H1 (cell line): Measurements from ENCODE around the gene KLHL30. TPM values are rescaled to one million over a fixed set of nuclear protein-coding genes. Genes with fewer than 3 reads are reported as not detected.

Experiments
- CTCF ChIA-PET: fragments of 300-600 bp; sonication (Branson Sonifier 250); formaldehyde crosslinking; loops from one replicate; lab custom pipeline; 2021; ENCODE audit not compliant: partially characterized antibody; lab: Charles Lee
- POLR2A ChIA-PET: fragments of 300-600 bp; sonication (Branson Sonifier 250); formaldehyde crosslinking; loops from one replicate; lab custom pipeline; 2021; ENCODE audit warnings: inconsistent platforms; ENCODE audit not compliant: partially characterized antibody; lab: Charles Lee
- DNase-seq, 2 experiments: peaks; one replicate each; pipeline versions ENCODE4 v3.0.0 to v3.0.0-alpha.2; 2010 to 2022; ENCODE audit warnings: low spot score in 2 of 2, low read depth in 1 of 2, mixed read lengths in 1 of 2
- FAIRE-seq: peaks from 2 replicates; lab custom pipeline; 2011; peaks lifted over from hg19 to GRCh38; lab: Jason Lieb, UNC
- H2AFZ ChIP-seq: 2 replicates; pipeline ENCODE4 v1.8.1; 2012; ENCODE audit warnings: low read length, inconsistent platforms
- H2AK5ac ChIP-seq: 2 replicates; pipeline ENCODE4 v1.6.1; 2013; ENCODE audit warnings: low read depth, low read length
- H2BK120ac ChIP-seq: replicated peaks from 2 replicates; pipeline ENCODE3; 2013; ENCODE audit warnings: low read depth, low read length, inconsistent platforms
- H2BK12ac ChIP-seq: 2 replicates; pipeline ENCODE4 v1.6.1; 2013; ENCODE audit warnings: low read depth, low read length
- H2BK15ac ChIP-seq: 2 replicates; pipeline ENCODE4 v1.6.1; 2013; ENCODE audit warnings: low read length
- H2BK20ac ChIP-seq: 2 replicates; pipeline ENCODE4 v1.6.1; 2013; ENCODE audit warnings: low read length
- H2BK5ac ChIP-seq: 2 replicates; pipeline ENCODE4 v1.6.1; 2013; ENCODE audit warnings: low read depth, low read length
- H3K14ac ChIP-seq: 2 replicates; pipeline ENCODE4 v1.6.1; 2013; ENCODE audit warnings: inconsistent platforms; ENCODE audit not compliant: insufficient read length
- H3K18ac ChIP-seq: 2 replicates; pipeline ENCODE4 v1.6.1; 2013; ENCODE audit warnings: low read length; ENCODE audit errors: extremely low read depth
- H3K23ac ChIP-seq: 2 replicates; pipeline ENCODE4 v1.6.1; 2013; ENCODE audit warnings: inconsistent platforms; ENCODE audit not compliant: insufficient read length
- H3K23me2 ChIP-seq: 2 replicates; pipeline ENCODE4 v1.6.1; 2013; ENCODE audit warnings: low read depth, low read length
- H3K27ac ChIP-seq: 2 replicates; pipeline ENCODE4 v1.6.1; 2011; ENCODE audit warnings: low read depth, low read length, inconsistent platforms
- H3K27me3 ChIP-seq, 4 experiments: replicated peaks in 1 of 4; 1 replicate in 1 of 4; 2 replicates in 3 of 4; pipeline versions ENCODE4 v1.6.1 to v1.8.1; 2011 to 2013; ENCODE audit warnings: low read length in 3 of 4, mild to moderate bottlenecking in 3 of 4, inconsistent platforms in 2 of 4, mixed read lengths in 2 of 4, moderate library complexity in 1 of 4; ENCODE audit not compliant: control insufficient read depth in 3 of 4, insufficient read depth in 3 of 4; ENCODE audit errors: extremely low read depth in 1 of 4
- H3K36me3 ChIP-seq, 4 experiments: 2 replicates each; pipeline versions ENCODE4 v1.6.1 to v1.8.1; 2011 to 2013; ENCODE audit warnings: mild to moderate bottlenecking in 4 of 4, low read length in 3 of 4, moderate library complexity in 2 of 4, control low read depth in 1 of 4, inconsistent platforms in 1 of 4; ENCODE audit not compliant: insufficient read depth in 4 of 4, control insufficient read depth in 2 of 4
- H3K4ac ChIP-seq: replicated peaks from 2 replicates; pipeline ENCODE3; 2013; ENCODE audit warnings: low read length, low read depth, mixed read lengths, inconsistent platforms; ENCODE audit not compliant: insufficient read length
- H3K4me1 ChIP-seq, 4 experiments: replicated peaks in 1 of 4; 1 replicate in 1 of 4; 2 replicates in 3 of 4; pipeline versions ENCODE4 v1.6.1 to v1.8.1; 2011 to 2013; ENCODE audit warnings: low read length in 3 of 4, inconsistent platforms in 2 of 4, mixed read lengths in 1 of 4; ENCODE audit not compliant: insufficient read depth in 4 of 4, control insufficient read depth in 3 of 4
- H3K4me2 ChIP-seq, 2 experiments: 2 replicates each; pipeline versions ENCODE4 v1.6.1 to v1.8.1; 2011 to 2013; ENCODE audit warnings: low read depth in 2 of 2, low read length in 2 of 2, control low read depth in 1 of 2, inconsistent platforms in 1 of 2, mild to moderate bottlenecking in 1 of 2; ENCODE audit not compliant: insufficient read depth in 1 of 2
- H3K4me3 ChIP-seq, 4 experiments: fragments of 200-600, 300-600 bp in 1 of 4; sonication (generic), shearing (Covaris generic), sonication (Bioruptor Twin) in 1 of 4; 2 replicates each; pipeline versions ENCODE4 v1.5.1 to v1.8.1; 2011 to 2016; ENCODE audit warnings: low read length in 4 of 4, low read depth in 3 of 4, control low read depth in 2 of 4, inconsistent platforms in 2 of 4, mild to moderate bottlenecking in 2 of 4, mixed read lengths in 1 of 4, moderate library complexity in 1 of 4; ENCODE audit not compliant: insufficient read depth in 2 of 4; ENCODE audit errors: extremely low read depth in 1 of 4
- H3K56ac ChIP-seq: replicated peaks from 2 replicates; pipeline ENCODE3; 2013; ENCODE audit warnings: low read depth, mild to moderate bottlenecking, mixed read lengths, low read length, inconsistent platforms; ENCODE audit not compliant: insufficient read length
- H3K79me1 ChIP-seq: 2 replicates; pipeline ENCODE4 v1.6.1; 2013; ENCODE audit warnings: low read depth, low read length, control low read depth
- H3K79me2 ChIP-seq, 2 experiments: 2 replicates each; pipeline versions ENCODE4 v1.6.1 to v1.8.1; 2012 to 2013; ENCODE audit warnings: low read length in 2 of 2, mild to moderate bottlenecking in 2 of 2, inconsistent platforms in 1 of 2; ENCODE audit not compliant: insufficient read depth in 2 of 2, control insufficient read depth in 1 of 2
- H3K9ac ChIP-seq, 4 experiments: replicated peaks in 1 of 4; 1 replicate in 1 of 4; 2 replicates in 3 of 4; pipeline versions ENCODE4 v1.6.1 to v1.8.1; 2011 to 2013; ENCODE audit warnings: low read depth in 3 of 4, low read length in 3 of 4, control low read depth in 2 of 4, mild to moderate bottlenecking in 2 of 4, moderate library complexity in 2 of 4, inconsistent platforms in 1 of 4; ENCODE audit errors: extremely low read depth in 1 of 4
- H3K9me3 ChIP-seq, 2 experiments: 2 replicates each; pipeline versions ENCODE4 v1.6.1 to v1.8.1; 2012 to 2013; ENCODE audit warnings: mild to moderate bottlenecking in 2 of 2, moderate library complexity in 2 of 2, control low read depth in 1 of 2, inconsistent platforms in 1 of 2, low read depth in 1 of 2, low read length in 1 of 2, mixed read lengths in 1 of 2; ENCODE audit not compliant: insufficient read depth in 2 of 2
- H4K20me1 ChIP-seq, 2 experiments: replicated peaks in 1 of 2; 2 replicates each; pipeline versions ENCODE3 to v1.8.1; 2011 to 2013; ENCODE audit warnings: inconsistent platforms in 2 of 2, low read length in 2 of 2, mild to moderate bottlenecking in 1 of 2; ENCODE audit not compliant: insufficient read depth in 2 of 2, control insufficient read depth in 1 of 2
- H4K5ac ChIP-seq: 2 replicates; pipeline ENCODE4 v1.6.1; 2013; ENCODE audit warnings: low read length, low read depth, mixed read lengths, inconsistent platforms; ENCODE audit not compliant: insufficient read length
- H4K8ac ChIP-seq: 2 replicates; pipeline ENCODE4 v1.8.0; 2013; ENCODE audit warnings: mild to moderate bottlenecking, moderate library complexity, low read length, inconsistent platforms; ENCODE audit not compliant: insufficient read depth; ENCODE audit errors: extremely low read depth
- H4K91ac ChIP-seq: replicated peaks from 2 replicates; pipeline ENCODE3; 2013; ENCODE audit warnings: low read length, mixed read lengths, inconsistent platforms; ENCODE audit not compliant: insufficient read length
- BCL11A ChIP-seq, 2 experiments: IDR thresholded peaks; one replicate each; pipeline ENCODE4 v1.6.1; 2011; ENCODE audit warnings: low read depth in 2 of 2, low read length in 2 of 2, mild to moderate bottlenecking in 2 of 2
- FOSL1 ChIP-seq: IDR thresholded peaks from 2 replicates; pipeline ENCODE4 v1.6.1; 2011; ENCODE audit warnings: mild to moderate bottlenecking, low read depth, low read length, moderate library complexity; ENCODE audit not compliant: insufficient read depth
- JUN ChIP-seq: IDR thresholded peaks from 2 replicates; pipeline ENCODE4 v1.6.1; 2011; ENCODE audit warnings: low read depth, mild to moderate bottlenecking, improper control_type of control experiment, low read length
- KDM5A ChIP-seq: fragments of 200-600 bp; IDR thresholded peaks from 2 replicates; pipeline ENCODE4 v1.7.1; 2012; ENCODE audit warnings: mild to moderate bottlenecking, low read length, inconsistent platforms, mixed read lengths
- NANOG ChIP-seq: IDR thresholded peaks from 2 replicates; pipeline ENCODE4 v1.6.1; 2011; ENCODE audit warnings: low read length, low read depth, mild to moderate bottlenecking, inconsistent platforms; ENCODE audit not compliant: insufficient read depth, poor library complexity, severe bottlenecking
- POLR2AphosphoS5 ChIP-seq: IDR thresholded peaks from 2 replicates; pipeline ENCODE4 v1.6.1; 2011; ENCODE audit warnings: low read depth, low read length
- RAD21 ChIP-seq, 2 experiments: IDR thresholded peaks in 1 of 2; conservative IDR thresholded peaks in 1 of 2; 2 replicates each; pipeline ENCODE4 v1.6.1; 2011; ENCODE audit warnings: low read depth in 2 of 2, low read length in 2 of 2, improper control_type of control experiment in 1 of 2, inconsistent platforms in 1 of 2, mild to moderate bottlenecking in 1 of 2, moderate library complexity in 1 of 2
- RXRA ChIP-seq: IDR thresholded peaks from 2 replicates; pipeline ENCODE4 v1.6.1; 2011; ENCODE audit warnings: low read depth, mild to moderate bottlenecking, low read length, moderate library complexity; ENCODE audit not compliant: insufficient read depth
- SIX5 ChIP-seq: IDR thresholded peaks from 2 replicates; pipeline ENCODE4 v1.6.1; 2011; ENCODE audit warnings: mild to moderate bottlenecking, low read depth, low read length
- WGBS, 2 experiments: shearing (Covaris generic) in 1 of 2; methylation state at CpG; one replicate each; pipeline versions ENCODE4 v1.1.6 to v1.1.7; 2013 to 2015; ENCODE audit warnings: low lambda C conversion rate in 2 of 2, mixed read lengths in 2 of 2, inconsistent platforms in 1 of 2, low coverage in 1 of 2, missing lambda C conversion rate in 1 of 2; ENCODE audit not compliant: insufficient replicate concordance in 2 of 2, insufficient coverage in 1 of 2, insufficient read length in 1 of 2; ENCODE audit errors: extremely low coverage in 1 of 2, missing lambda C conversion rate in 1 of 2; 5-methylcytosine and 5-hydroxymethylcytosine counted together
- polyA plus RNA-seq, 7 experiments: library from polyadenylated mRNA; depleted of rRNA in 3 of 7; stranded (reverse) in 5 of 7; unstranded in 2 of 7; fragments of >200 nt in 5 of 7; fragments of 200-250 nt in 2 of 7; gene quantifications; 1 replicate in 5 of 7; 2 replicates in 1 of 7; 4 replicates in 1 of 7; pipeline versions ENCODE4 v1.2.1 to v1.2.3, GENCODE V29; 2011 to 2013; ENCODE audit warnings: missing spikeins in 2 of 7, mixed read lengths in 2 of 7
- total RNA-seq: library from RNA; stranded (reverse); fragmentation: NEBNext Ultra II Directional; extraction: Animal tissue kit (Norgen Biotek cat#: 25700); gene quantifications from 2 replicates; pipeline ENCODE4 v1.2.1, GENCODE V29; 2021
- TF ChIP-seq, protein P1 (sequence below): IDR thresholded peaks from 2 replicates; pipeline ENCODE4 v1.6.1; 2012; ENCODE audit warnings: inconsistent platforms

The KLHL30 gene
- total and polyA plus RNA-seq, 2 of the 8 experiments (the other 6 are each of a cell fraction or from before 2014, with no cell fraction given), result not detected

DNA sequence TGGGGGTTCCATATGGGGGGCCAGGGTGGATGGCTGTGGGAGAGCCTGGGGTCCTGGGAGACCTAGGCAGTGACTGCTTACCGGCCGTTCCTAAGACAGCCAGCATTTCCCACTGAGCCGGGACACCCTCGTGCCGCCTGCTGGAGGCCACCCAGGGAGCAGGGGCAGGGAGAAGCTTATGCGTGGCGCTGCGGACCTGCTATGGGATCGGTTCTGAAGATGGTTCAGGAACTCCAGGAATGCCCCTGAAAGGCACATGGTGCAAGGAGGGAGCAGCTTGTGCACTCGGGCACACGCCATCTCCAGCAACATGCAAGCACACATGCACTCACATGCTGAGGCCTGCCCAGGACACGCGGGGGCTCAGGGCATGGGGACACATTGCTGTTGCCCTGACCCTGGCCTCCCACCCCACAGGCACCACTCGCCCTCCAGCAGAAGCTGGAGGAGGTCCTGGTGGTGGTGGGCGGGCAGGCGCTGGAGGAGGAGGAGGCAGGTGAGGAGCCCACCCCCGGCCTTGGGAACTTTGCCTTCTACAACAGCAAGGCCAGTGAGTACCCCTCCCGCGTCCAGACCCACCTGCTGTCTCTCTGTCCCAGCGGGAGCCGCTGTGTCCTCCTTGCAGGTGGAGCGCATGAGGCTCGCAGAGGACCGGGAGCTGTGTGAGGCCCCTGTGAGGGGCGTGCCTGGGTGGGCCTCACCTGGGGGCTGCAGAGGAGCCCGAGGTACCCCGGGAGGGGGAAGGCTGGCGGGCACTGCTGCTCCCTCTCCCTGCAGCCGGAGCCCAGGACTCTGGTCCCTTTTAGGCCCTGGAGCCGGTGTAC lies 4.1 kb downstream of the KLHL30 start:
- Histone ChIP-seq H4K91ac (no peak overlapping the region), H4K8ac (no peak overlapping the region), H3K79me2 (no peaks in the 10 kb centered on the region), H2AK5ac (no peak overlapping the region), H3K4me3 (no peak overlapping the region), H3K4me2 (no peak overlapping the region), H3K4me1 (no peaks in the 10 kb centered on the region), H3K9ac (no peak overlapping the region), H3K23ac (no peak overlapping the region), H4K20me1 (no peaks in the 10 kb centered on the region), H3K27me3 (no peaks in the 10 kb centered on the region), H3K14ac (no peak overlapping the region), H3K56ac (no peak overlapping the region), H3K79me1 (no peaks in the 10 kb centered on the region), H2BK120ac (no peak overlapping the region), H2BK12ac (no peak overlapping the region), H4K5ac (no peak overlapping the region), H2BK15ac (no peak overlapping the region), H3K23me2 (no peaks in the 10 kb centered on the region), H2BK20ac (no peak overlapping the region), H3K27ac (no peak overlapping the region), H2AFZ (no peak overlapping the region), H3K9me3 (no peaks in the 10 kb centered on the region), H3K36me3 (no peaks in the 10 kb centered on the region; a peak in 1 of 8 replicates), H3K4ac (no peak overlapping the region), H2BK5ac (peak overlapping the region; percentile 40; the same call in 1 of the 2 replicates), H3K18ac (no peak overlapping the region)
- no peak for DNase-seq
- no peak for FAIRE-seq
- WGBS, 2 experiments, result 91% methylated on average over 29 of the region's 30 CpGs; no CpG with 5 or more reads in 1 of the 2 experiments
- ChIA-PET POLR2A (interaction anchor here (0.6 to 0.9 kb wide), 2 partner anchors 11 kb away, joined by 3 read pairs; no protein-coding TSS in a partner anchor), CTCF (interaction anchor here (0.6 to 7.1 kb wide), 13 partner anchors 8 to 307 kb away, joined by 3 to 72 read pairs (median 3); no protein-coding TSS in a partner anchor)
- TF ChIP-seq POLR2AphosphoS5 (no peak), JUN (no peak), RAD21 (IDR thresholded peaks at IDR 0.05 in 1 of 2, conservative IDR thresholded peaks at IDR 0.05 in 1 of 2; ENCODE audit: low read depth in 2 of 2, low read length in 2 of 2) (no peak), FOSL1 (no peak), SIX5 (no peak), BCL11A (IDR thresholded peaks at IDR 0.05; ENCODE audit: low read depth in 2 of 2, low read length in 2 of 2) (no peak), RXRA (no peak), NANOG (no peak), KDM5A (no peak)
- TF ChIP-seq, protein P1, sequence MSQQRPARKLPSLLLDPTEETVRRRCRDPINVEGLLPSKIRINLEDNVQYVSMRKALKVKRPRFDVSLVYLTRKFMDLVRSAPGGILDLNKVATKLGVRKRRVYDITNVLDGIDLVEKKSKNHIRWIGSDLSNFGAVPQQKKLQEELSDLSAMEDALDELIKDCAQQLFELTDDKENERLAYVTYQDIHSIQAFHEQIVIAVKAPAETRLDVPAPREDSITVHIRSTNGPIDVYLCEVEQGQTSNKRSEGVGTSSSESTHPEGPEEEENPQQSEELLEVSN, result no peak
